Medulla oblongata (tissue), 1 donor: ENCODE results near the gene OSCP1.

Source experiments
- DNase-seq: peaks from one replicate; pipeline ENCODE4 v3.0.0-alpha.2; 2015; ENCODE audit errors: extremely low spot score

Gene OSCP1

GRCh38 chr1:36402504-36402890 lies 47.8 kb downstream of the OSCP1 start:
- DNase-seq = no peak

- DNase-seq = no peak
Observed at GRCh38 chr1:36401602-36402503, 48.4 kb downstream of the OSCP1 start.

GRCh38 chr1:36400825-36401601 lies 49.2 kb downstream of the OSCP1 start:
- DNase-seq = peak; percentile 69

GRCh38 chr1:36400514-36400824 lies 49.8 kb downstream of the OSCP1 start:
- DNase-seq = no peak

- DNase-seq = no peak
Observed at GRCh38 chr1:36398370-36398977, 51.8 kb downstream of the OSCP1 start.

- peak; percentile 98 for DNase-seq
Observed at GRCh38 chr1:36397378-36398230, 52.6 kb downstream of the OSCP1 start, which contains the start of gene LSM10. LSM10 (minus strand) TSS chr1:36397908; CDS start chr1:36394129, 3,779 bp downstream.

- peak; percentile 50 for DNase-seq
Observed at GRCh38 chr1:36397083-36397377, 53.2 kb downstream of the OSCP1 start.

GRCh38 chr1:36396359-36396758 lies 53.9 kb downstream of the OSCP1 start:
- no peak for DNase-seq

GRCh38 chr1:36393686-36394085 lies 56.6 kb downstream of the OSCP1 start:
- no peak for DNase-seq

GRCh38 chr1:36392836-36393235 lies 57.4 kb downstream of the OSCP1 start:
- DNase-seq = no peak

GRCh38 chr1:36391271-36391670 lies 59.0 kb downstream of the OSCP1 start:
- DNase-seq = no peak

- no peak for DNase-seq
Observed at GRCh38 chr1:36390411-36390810, 59.8 kb downstream of the OSCP1 start.

GRCh38 chr1:36389999-36390398 lies 60.3 kb downstream of the OSCP1 start:
- DNase-seq = no peak

- DNase-seq = no peak
Observed at GRCh38 chr1:36389261-36389660, 61.0 kb downstream of the OSCP1 start.

GRCh38 chr1:36387141-36387949 lies 62.9 kb downstream of the OSCP1 start:
- peak; percentile 60 for DNase-seq

- DNase-seq = peak; percentile 97
Observed at GRCh38 chr1:36386265-36387140, 63.7 kb downstream of the OSCP1 start.

GRCh38 chr1:36385410-36386264 lies 64.6 kb downstream of the OSCP1 start, which contains the start of gene STK40:
STK40 (minus strand) TSS chr1:36385924; CDS start chr1:36361332, 24,592 bp downstream.
- peak; percentile 100 for DNase-seq

- DNase-seq = peak; percentile 52
Observed at GRCh38 chr1:36384542-36385409, 65.5 kb downstream of the OSCP1 start.
